Kidney (tissue), 14 donors: Measurements from ENCODE around the gene LRPAP1. TPM values are rescaled to one million over a fixed set of nuclear protein-coding genes. Genes with fewer than 3 reads are reported as not detected.

Source experiments
- DNase-seq, 5 donors: peaks; one replicate each; pipeline ENCODE4 v3.0.0-alpha.2; 2013 to 2020
- FAIRE-seq: peaks from 2 replicates; lab custom pipeline; 2012; peaks lifted over from hg19 to GRCh38; lab: Jason Lieb, UNC
- H3K27ac ChIP-seq, 2 donors: one replicate each; pipeline ENCODE4 v1.7.0; 2013; ENCODE audit warnings: low read depth in 2 of 2, low read length in 2 of 2, inconsistent platforms in 1 of 2
- H3K27me3 ChIP-seq: one replicate; pipeline ENCODE4 v1.7.1; 2013; ENCODE audit warnings: low read length, inconsistent platforms; ENCODE audit not compliant: control insufficient read depth, insufficient read depth
- H3K36me3 ChIP-seq, 3 donors: one replicate each; pipeline versions ENCODE4 v1.7.0 to v1.7.1; 2013; ENCODE audit warnings: low read length in 3 of 3, control low read depth in 1 of 3, inconsistent platforms in 1 of 3; ENCODE audit not compliant: insufficient read depth in 3 of 3, control insufficient read depth in 2 of 3
- H3K4me1 ChIP-seq, 3 donors: one replicate each; pipeline versions ENCODE4 v1.7.0 to v1.7.1; 2013; ENCODE audit warnings: low read length in 3 of 3, inconsistent platforms in 1 of 3, low read depth in 1 of 3; ENCODE audit not compliant: control insufficient read depth in 2 of 3, insufficient read depth in 2 of 3
- H3K4me3 ChIP-seq, 3 donors: one replicate each; pipeline versions ENCODE4 v1.7.0 to v1.8.1; 2013; ENCODE audit warnings: low read length in 3 of 3, control low read depth in 1 of 3, inconsistent platforms in 1 of 3
- H3K9ac ChIP-seq, 3 donors: one replicate each; pipeline versions ENCODE4 v1.7.0 to v1.7.1; 2013; ENCODE audit warnings: low read length in 3 of 3, control low read depth in 1 of 3, inconsistent platforms in 1 of 3
- H3K9me3 ChIP-seq, 3 donors: one replicate each; pipeline versions ENCODE4 v1.7.0 to v1.7.1; 2013; ENCODE audit warnings: low read length in 3 of 3, control low read depth in 1 of 3, inconsistent platforms in 1 of 3; ENCODE audit not compliant: control insufficient read depth in 2 of 3, insufficient read depth in 1 of 3
- intact Hi-C: fragments of 100-400 bp; cut with DNase I; formaldehyde crosslinking; loops from one replicate; pipeline ENCODE4 v1.11.1; 2022
- polyA plus RNA-seq: library from polyadenylated mRNA; stranded (reverse); fragments of 350-450 nt; fragmentation: Illumina TruSeq; extraction: RNeasy Lipid Tissue Mini Kit (QIAGEN cat#74804); gene quantifications from one replicate; pipeline ENCODE4 v1.2.3, GENCODE V29; 2014; ENCODE audit warnings: low read depth, low replicate concordance; ENCODE audit not compliant: insufficient read depth
- total RNA-seq: library from RNA; stranded (reverse); fragmentation: NEBNext Ultra II Directional; extraction: Animal tissue kit (Norgen Biotek cat#: 25700); gene quantifications from one replicate; pipeline ENCODE4 v1.2.1, GENCODE V29; 2021
- TF ChIP-seq, protein P1 (sequence below): IDR thresholded peaks from 3 replicates; pipeline ENCODE4 v1.5.1; 2012; ENCODE audit warnings: mild to moderate bottlenecking, moderate library complexity, borderline replicate concordance; ENCODE audit not compliant: insufficient read depth; ENCODE audit errors: extremely low read depth
- donor health status: control.
- donor health status: control.
- donor health status: control.
- donor health status: control.
- donor health status: control.
- donor health status: DM: yes; HTN: yes; CAD: no.
- donor health status: Normal renal cell carcinoma (clear cell type).

LRPAP1 gene
- total and polyA plus RNA-seq, 2 donors from 2014 or later = 204 to 373 TPM

DNA sequence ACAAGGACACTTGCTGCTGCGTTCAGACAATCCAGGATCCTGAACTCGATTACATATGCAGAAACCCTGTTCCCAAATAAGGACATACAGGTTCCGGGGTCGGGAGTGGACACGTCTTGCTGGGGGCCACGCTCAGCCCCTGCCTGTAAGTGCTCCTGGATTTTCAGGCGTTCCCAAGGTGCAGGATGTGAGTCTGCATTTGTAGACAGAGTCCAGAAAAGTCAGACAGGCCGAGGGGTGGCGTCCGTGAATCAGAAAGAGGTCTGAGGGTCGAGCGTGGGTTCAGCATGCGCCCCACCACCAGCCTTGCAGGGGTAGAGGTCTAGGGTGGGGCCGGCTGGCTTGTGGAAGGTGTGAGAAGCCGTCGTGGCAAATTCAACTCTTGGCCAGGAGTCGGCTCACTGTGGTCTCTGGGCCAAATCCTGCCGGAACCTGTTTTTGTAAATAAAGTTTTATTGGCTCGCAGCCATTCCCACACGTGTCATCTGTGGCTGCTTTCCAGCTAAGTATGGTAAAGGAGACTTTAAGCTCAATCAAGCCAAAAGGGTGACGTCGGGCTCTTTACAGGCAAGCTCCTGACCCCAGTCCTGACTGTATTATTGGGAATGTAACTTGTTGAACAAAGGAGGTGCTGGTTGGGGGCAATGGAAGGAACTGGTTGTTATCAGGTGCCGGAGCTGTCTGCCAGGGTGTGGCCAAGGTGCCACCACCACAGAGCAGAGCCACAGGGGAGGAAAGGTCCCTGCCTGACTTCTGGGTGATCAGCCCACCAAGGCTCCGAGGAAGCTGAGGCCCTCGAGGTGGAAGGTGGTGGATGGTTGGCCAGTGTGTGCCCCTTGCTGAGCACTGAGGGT, 61.8 kb downstream of the LRPAP1 start:
- DNase-seq (peak in 1 of 5 donors; percentile 46), FAIRE-seq (no peak)
- Histone ChIP-seq H3K27ac (no peak overlapping the region), H3K9ac (no peak overlapping the region), H3K27me3 (no peaks in the 10 kb centered on the region), H3K36me3 (no peaks in the 10 kb centered on the region), H3K4me3 (no peak overlapping the region), H3K4me1 (peaks cover 0 to 3% (median 0%) of the 10 kb centered on the region in 3 donors), H3K9me3 (peaks cover 0 to 4% (median 0%) of the 10 kb centered on the region in 3 donors)
- TF ChIP-seq, protein P1, sequence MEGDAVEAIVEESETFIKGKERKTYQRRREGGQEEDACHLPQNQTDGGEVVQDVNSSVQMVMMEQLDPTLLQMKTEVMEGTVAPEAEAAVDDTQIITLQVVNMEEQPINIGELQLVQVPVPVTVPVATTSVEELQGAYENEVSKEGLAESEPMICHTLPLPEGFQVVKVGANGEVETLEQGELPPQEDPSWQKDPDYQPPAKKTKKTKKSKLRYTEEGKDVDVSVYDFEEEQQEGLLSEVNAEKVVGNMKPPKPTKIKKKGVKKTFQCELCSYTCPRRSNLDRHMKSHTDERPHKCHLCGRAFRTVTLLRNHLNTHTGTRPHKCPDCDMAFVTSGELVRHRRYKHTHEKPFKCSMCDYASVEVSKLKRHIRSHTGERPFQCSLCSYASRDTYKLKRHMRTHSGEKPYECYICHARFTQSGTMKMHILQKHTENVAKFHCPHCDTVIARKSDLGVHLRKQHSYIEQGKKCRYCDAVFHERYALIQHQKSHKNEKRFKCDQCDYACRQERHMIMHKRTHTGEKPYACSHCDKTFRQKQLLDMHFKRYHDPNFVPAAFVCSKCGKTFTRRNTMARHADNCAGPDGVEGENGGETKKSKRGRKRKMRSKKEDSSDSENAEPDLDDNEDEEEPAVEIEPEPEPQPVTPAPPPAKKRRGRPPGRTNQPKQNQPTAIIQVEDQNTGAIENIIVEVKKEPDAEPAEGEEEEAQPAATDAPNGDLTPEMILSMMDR = no peak
- intact Hi-C loops = no loop called here

DNA sequence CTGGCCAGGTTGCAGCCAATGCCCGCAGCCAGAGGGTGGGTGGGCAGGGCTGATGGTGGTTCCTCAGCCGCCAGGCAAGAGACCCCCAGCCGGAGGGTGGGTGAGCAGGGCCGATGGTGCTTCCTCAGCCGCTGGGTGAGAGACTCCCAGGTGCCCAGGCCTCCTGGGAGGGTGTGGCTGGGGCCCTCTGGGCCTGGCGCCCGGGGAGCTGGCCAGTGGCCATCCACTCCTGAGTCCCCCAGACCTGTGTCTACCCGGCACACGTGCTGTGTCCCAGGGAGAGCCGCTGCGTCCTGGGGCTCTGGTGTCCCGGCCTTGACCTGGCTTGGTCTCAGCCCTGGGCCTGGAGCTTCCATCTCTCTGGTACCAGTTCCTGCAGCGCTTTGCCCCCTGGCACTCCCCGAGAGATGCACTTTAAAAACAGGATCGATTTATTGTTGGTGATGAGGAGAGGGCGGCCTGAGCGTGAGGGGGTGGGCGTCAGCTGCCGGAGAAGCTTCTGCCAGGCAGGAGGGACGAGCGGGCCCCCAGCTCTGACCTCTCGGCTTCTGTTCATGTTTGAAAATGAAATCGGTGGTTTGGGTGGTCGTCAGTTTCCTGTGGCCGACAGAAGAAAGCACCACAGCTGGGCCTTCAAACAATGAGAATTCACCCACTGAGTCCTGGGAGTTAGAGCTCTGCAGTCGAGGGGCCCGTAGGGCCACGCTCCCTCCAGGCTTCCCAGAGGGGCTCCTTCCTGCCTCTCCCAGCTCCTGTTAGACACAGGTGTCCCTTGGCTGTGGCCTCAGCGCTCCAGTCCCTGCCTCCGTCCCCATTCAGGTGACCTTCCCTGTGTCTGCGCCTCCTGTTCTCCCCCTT, 62.6 kb downstream of the LRPAP1 start:
- FAIRE-seq = no peak
- no peak overlapping the region for H3K27ac ChIP-seq
- TF ChIP-seq, protein P1 = no peak
- H3K4me3 ChIP-seq = no peak overlapping the region
- H3K9ac ChIP-seq = no peak overlapping the region
- no peaks in the 10 kb centered on the region for H3K27me3 ChIP-seq
- peak in 2 of 5 donors; percentile 30 to 35 for DNase-seq
- peaks cover 0 to 4% (median 0%) of the 10 kb centered on the region in 3 donors for H3K9me3 ChIP-seq
- H3K36me3 ChIP-seq = no peaks in the 10 kb centered on the region
- peaks cover 0 to 3% (median 0%) of the 10 kb centered on the region in 3 donors for H3K4me1 ChIP-seq
- intact Hi-C loops = no loop called here

DNA sequence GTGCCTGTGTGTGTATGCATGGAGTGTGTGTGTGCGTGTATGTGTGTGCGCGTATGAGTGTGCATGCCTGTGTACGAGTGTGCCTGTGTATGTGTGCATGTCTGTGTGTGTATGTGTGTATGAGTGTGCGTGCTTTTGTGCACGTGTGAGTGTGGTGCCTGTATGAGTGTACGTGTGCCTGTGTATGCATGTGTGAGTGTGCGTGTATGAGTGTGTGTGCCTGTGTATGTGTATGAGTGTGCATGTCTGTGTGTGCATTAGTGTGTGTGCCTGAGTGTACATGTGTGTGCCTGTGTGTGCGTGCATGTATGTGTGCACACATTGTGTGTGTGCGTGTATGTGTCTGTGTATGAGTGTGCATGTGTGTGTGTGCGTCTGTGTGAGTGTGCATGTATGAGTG, 63.4 kb downstream of the LRPAP1 start:
- Histone ChIP-seq H3K36me3 (no peaks in the 10 kb centered on the region), H3K9me3 (peaks cover 0 to 4% (median 0%) of the 10 kb centered on the region in 3 donors), H3K27ac (no peak overlapping the region), H3K4me3 (peak overlapping the region in 1 of 3 donors; percentile 22), H3K9ac (no peak overlapping the region), H3K4me1 (peaks cover 0 to 3% (median 0%) of the 10 kb centered on the region in 3 donors), H3K27me3 (no peaks in the 10 kb centered on the region)
- DNase-seq = no peak
- intact Hi-C loops = no loop called here
- no peak for FAIRE-seq
- TF ChIP-seq, protein P1 = no peak
